ENCODE measurements around the gene BCAP31.
"Not testable (repeated sequence)": the region's sequence is repeated elsewhere in the genome, so short reads cannot be mapped to it uniquely, and the experiment has no call there.

GRCh38 chrX:153704631-153705402 lies 19.4 kb downstream of the BCAP31 start:
- TF ChIP-seq CTCF, POLR2A (IDR thresholded peaks at IDR 0.05): not testable (repeated sequence)

Data from adrenal gland (tissue), 5 donors.